Measurements from ENCODE around the gene LPIN2.
A peak's percentile ranks its signal among the peaks of the same experiment; 100 is the strongest.

The LPIN2 gene

DNA sequence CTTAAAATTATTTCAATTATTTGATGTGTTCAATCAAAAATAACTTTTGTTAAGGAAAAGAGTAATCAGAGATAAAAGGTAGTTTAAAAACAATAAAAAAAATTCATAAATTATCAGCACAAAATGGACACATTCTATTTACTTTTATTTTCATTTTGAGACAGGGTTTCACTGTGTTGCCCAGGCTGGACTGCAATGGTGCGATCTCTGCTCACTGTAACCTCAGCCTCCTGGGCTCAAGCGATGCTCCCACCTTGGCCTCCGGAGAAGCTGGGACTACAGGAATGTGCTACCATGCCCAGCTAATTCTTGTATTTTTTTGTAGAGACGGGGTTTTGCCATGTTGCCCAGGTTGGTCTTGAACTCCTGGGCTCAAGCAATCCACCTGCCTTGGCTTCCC, 47.1 kb downstream of the LPIN2 start:
- TF ChIP-seq TAF1 (IDR thresholded peaks at IDR 0.05; ENCODE audit: borderline replicate concordance, low read depth, low read length), result no peak
- no peak for TF ChIP-seq POLR2A (IDR thresholded peaks at IDR 0.05; ENCODE audit: low read depth, low read length)
- TF ChIP-seq POLR2AphosphoS5 (IDR thresholded peaks at IDR 0.05; ENCODE audit: low read depth, low read length), result no peak
- no peak for FAIRE-seq
- DNase-seq (ENCODE audit: insufficient read length), result no peak

DNA sequence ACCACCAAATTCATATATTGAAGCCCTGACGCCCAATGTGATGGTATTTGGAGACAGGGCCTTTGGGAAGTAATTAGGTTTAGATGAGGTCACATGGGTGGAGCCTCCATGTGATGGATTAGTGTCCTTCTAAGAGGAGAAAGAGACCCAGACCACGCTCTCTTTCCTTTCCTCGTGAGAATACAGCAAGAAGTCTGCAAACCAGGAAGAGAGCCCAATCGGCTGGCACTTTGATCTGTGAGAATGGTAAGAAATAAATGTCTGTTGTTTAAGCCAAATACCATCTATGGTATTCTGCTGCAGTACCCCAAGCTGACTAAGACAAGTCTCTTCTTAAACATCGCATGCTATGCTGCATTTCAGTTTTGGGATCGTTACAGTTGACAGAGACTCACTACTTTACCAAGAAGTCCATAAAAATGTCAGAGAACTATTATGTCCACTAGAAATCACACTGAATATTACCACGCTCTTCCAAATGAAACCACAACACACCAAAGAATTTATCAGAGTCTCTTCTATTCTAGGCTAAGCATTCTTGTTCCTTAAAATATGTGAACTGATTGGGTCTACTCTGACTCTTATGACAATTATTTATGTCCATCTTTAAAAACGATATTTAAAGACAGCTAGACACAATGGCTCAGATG, 48.5 kb downstream of the LPIN2 start:
- no peak for TF ChIP-seq POLR2A (IDR thresholded peaks at IDR 0.05; ENCODE audit: low read depth, low read length)
- no peak for TF ChIP-seq TAF1 (IDR thresholded peaks at IDR 0.05; ENCODE audit: borderline replicate concordance, low read depth, low read length)
- DNase-seq (ENCODE audit: insufficient read length) (no peak), FAIRE-seq (peak; percentile 9)
